HG03432 (cell line): ENCODE results near the gene PPFIBP1.
"Not testable (repeated sequence)": the region's sequence is repeated elsewhere in the genome, so short reads cannot be mapped to it uniquely, and the experiment has no call there.

Experiments
- ATAC-seq: cut with Tn5 transposase; IDR thresholded peaks from one replicate; pipeline ENCODE4 v1.9.1; 2021; ENCODE audit warnings: mild to moderate bottlenecking, moderate library complexity; ENCODE audit not compliant: unreplicated experiment

Gene PPFIBP1

DNA sequence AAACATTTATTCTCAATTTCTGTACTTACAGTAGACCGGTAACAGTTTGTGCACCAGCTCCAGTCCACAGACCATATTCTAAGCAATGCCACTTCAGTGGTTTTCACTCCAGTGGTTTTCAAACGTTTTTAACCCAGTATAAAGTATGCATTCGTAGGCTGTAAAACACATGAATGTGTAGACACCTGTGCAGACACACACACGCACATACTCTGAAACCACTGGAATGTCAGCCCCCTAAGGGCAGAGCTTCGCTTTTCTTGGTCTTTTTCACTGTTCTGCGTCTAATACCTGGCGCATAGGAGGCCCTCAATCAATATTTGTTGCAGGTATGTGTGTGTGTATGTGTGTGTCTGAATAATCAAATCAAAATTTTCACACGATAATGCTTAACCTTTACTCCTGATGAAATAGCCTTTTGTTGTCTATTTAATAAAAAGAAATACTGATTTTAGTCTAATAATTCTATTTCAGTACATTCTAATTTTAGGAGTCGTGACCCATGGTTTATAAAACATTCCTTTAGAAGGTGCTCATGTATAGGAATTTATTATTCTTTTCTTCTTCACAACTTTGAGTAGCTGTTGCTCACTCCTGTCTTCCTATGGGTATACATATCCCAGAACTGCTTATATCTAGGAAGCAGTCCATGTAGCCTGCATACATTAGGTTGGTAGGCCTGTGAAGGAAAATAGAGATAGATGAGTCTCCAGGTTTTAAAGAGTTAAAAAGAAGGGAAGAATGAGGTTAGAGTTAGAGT, 98.6 kb downstream of the PPFIBP1 start:
- no peak for ATAC-seq

DNA sequence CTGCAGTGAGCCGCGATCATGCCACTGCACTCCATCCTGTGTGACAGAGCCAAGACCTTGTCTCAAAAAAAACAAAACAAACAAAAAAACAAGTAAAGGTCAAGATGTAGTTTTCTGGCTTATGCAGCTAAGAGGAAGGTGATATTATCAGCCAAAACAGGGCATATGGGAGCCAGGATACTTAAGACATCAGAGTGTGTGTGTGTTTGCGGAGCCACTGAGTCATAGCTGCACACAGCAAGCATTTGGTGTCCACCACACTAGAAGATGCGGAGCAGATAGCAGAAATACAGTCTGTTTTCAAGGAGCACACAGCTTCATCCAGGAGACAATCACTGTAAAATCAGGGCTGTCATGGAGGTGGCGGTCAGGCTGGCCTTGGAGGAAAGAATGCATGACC, 99.6 kb downstream of the PPFIBP1 start:
- no peak for ATAC-seq

DNA sequence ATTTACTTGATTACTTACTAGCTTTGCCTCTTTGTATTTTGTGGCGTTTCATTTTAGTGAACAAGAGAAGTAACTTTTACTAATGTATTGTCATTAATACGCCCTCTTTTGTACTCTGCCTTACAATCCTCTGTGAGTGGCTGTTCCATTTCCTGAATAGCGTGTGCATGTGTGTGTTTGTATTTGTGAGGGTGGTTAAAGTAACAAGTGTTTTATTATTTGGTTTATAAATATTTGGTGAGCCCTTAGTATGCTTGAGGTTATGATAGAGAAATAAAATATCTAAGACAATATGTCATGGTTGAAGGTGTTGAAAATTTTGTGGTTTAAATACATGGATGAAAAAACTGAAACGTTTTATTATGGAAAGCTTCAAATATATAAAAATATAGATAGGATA, 100.6 kb downstream of the PPFIBP1 start:
- no peak for ATAC-seq

DNA sequence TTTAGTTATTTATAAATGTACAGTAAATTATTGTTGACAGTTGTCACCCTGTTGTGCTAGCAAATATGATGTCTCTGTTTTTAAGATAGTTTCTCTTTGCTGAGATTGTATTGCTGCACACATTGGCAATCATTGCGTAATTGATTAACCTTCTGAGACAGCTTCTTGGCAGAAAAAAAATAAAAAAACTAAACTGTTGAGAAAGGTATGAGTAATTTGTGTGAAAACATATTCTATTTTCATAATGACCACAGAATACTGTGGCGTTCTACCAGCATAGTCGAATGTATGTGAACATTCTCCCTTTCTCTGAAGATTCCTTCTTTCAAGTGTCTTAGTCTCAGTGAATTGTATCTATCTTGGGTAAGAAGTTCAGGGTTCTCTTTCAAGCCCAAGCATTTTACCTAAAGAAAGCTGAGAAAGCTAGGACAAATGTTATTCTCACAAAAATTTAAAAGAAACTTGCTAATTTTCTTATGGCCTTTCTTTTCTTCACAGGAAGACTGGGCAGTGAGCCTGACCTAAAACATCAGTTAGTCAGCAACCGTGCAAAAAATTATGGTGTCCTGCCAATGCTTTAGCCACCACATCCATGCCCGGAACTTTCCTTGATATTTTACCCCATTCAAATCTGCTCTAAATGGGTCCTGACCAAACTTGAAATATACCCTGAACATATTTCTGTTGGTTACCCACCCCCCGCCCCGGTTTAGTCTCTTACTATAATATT, 103.3 kb downstream of the PPFIBP1 start:
- ATAC-seq = peak; percentile 84

DNA sequence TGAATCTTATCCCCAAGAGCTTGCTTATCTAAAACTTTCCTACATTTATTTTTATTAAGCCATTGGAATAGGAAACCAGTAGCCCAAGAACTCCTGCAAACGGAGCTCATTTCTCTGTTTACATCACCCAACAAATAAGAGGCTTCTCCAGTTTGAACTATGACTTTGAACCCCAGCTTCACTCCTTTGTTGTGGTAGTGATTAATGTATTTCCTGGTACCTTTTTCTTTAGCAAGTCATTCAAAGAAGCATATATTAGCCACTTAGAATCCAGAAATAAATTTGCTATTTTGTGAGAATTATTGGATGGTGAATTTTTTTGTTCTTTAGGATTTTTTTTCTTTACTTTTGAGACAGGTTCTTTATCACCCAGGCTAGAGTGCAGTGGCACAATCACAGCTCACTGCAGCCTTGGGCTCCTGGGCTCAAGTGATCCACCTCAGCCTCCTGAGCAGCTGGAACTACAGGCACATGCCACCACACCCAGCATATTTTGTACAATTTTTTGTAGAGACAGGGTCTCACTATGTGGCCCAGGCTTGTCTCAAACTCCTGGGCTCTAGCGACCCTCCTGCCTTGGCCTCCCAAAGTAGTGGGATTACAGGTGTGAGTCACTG, 104.0 kb downstream of the PPFIBP1 start:
- ATAC-seq = not testable (repeated sequence)

DNA sequence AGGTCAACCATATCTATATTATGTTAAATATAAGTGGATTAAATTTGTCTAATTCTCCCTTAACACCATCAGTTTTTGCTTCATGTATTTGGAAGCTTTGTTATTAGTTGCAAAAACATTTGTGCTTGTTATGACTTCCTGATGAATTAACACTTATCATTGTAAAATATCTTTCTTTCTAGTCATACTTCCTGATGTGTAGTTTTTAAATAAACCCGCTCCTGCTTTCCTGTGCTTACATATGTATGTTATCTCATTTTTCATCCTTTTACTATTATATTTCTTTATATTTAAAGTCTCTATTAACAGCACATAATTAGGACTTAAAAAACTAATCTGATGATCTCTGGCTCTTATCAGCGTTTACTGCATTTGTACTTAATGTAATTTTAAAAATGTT, 106.2 kb downstream of the PPFIBP1 start:
- not testable (repeated sequence) for ATAC-seq

DNA sequence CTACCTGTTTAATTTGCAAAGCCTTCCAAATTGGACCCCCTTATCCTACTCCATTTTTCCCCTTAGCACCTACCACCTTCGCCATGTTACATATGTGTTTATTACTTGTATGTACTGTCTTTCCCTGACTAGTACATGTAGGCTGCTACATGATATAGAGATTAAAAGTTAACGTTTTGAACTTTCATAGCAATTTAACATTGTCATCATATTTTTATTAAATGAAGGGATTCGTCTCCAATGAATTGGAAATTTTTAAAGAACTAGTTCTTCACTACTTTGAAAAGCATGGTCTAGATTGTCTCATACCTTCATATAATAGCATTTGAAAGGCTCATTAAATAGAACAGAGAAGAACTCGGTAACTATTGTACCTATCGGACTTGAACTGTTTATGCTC, 107.4 kb downstream of the PPFIBP1 start:
- ATAC-seq = no peak

DNA sequence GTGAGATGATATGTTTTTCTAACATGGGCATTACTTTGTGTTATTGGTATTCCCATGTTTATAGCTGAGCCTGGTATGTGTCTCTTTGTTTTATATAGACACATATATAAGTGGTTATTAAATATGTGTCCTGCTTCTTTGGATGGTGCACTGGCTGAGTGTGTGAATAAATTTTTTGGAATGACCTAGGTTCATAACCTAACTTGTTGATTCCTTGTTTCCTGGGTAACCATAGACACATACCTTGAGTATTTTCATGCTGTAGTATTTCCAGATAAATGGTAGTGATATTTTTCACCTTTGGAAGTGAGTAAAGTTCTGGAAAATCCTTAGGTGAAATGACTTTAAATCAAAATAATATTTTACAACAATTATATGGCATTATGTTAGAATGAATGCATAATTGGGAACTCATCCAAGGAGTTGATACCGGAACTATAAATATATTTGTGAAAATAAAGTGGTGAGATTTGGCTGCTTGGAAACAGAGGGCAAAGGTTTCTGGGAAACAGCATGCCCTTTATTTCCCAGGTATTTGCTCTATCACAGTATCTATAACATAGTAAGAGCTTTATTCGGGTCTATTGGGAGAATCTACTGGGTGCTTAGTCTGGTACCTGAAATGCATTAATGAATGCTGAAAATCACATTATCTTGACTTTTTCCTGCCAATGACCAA, 107.9 kb downstream of the PPFIBP1 start:
- ATAC-seq = no peak

DNA sequence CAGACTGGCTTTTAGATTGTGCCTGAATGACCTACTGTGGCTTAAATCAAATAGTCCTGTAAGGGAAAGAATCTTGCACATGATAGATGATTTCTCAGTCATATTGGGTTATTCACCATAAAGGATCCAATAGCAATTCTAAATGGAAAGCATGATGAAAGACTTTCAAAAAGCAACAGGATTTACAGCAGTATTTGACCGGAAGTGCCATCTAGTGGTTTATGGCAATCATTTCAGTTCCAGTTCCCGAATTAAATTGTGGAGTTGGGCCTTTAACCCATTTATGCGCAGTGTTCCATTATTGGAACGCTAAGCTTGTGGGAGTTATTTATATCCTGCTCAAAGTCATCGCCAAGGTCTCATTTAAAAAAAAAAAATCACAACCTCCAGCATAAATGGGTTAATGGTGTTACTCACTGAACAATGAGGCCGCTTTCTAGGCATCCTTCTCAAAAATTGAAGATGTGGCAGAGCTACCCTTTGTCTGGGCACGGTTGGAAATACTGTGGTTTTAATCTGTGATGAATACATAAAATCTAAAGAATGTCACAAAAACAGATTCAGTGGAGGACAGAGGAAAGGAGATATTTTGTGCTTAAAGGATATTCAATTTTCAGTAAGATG, 111.5 kb downstream of the PPFIBP1 start:
- ATAC-seq = no peak

DNA sequence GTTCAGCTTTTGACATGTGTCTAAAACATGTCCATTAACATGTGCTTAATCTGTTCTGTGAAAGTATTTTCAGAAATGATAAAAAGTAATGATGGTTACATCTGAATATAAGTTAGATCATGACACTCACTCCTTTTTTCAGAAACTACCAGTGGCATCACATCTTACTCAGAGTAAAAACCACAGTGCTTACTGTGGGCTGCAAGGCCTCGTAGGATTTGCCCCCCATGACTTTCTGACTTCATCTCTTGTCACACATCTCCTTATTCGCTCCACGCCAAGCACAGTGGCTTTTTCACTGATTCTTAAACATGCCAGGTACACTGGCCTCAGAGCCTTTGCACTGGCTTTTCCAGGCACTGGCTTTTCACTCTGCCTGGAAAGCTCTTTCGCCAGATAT, 112.6 kb downstream of the PPFIBP1 start:
- ATAC-seq = not testable (repeated sequence)

DNA sequence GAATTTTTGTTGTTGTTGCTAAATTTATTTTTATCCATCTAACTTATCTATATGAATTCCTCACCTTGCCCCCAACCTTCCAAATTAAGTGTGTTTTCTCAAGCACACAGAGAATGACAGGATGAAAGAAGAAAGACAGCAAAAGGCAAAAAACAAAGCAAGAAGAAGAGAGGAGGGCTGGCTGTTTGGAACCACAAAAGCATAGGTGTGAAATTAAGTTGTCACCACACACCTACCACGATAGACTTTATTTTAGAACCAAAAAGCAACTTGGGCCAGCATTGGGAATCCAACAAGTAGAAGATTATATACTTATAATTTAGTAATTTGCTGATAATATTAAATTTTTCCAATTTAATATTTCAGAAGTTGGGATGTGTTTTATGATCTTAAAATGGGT, 113.5 kb downstream of the PPFIBP1 start:
- ATAC-seq = no peak

DNA sequence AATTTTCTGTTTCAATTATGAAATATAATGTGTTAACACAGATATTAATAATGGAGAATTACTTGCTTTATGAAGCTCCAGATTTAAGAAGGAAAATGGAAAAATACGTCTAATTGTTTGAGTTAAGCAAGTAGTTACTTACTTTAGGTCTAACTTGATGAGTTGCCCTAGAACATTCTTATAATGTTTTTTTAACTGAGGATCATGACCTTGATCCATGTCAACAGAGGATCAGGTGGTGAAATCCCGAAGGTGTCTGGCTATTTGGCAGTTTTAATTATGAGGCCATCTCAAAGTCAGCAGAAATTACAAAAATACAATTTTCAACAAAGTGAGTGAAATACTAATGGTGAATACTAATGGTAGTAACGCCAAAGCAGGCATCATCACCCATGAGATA, 115.3 kb downstream of the PPFIBP1 start:
- no peak for ATAC-seq

DNA sequence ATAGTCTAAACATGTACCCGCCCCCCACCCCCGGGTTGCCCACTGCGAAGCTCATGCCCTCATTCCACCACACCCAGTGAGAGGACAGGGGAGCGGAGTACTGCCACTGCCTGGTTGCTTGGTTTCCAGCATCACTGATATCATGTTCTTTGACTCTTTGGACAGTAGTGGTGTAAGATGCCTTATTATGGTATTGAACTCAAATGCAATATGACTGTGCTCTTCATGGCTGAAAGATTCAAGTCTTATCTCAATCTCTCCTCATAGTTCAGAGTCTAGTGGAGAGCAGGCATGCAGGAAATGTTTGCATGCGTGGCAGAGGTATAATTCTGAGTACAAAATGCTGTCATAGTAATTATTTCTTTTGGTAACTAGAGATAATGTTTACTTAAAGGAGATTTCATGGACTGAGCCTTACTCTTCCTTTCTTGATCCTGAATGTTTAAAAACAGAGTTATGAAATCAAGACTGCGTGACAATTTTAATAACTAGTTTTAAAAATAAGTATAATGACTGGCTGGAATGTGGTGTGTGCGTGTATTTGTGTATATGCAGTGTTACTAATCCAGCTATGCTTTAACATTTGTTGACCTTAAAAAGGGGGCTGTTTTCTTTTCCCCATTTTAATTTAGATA, 116.7 kb downstream of the PPFIBP1 start:
- ATAC-seq = not testable (repeated sequence)

DNA sequence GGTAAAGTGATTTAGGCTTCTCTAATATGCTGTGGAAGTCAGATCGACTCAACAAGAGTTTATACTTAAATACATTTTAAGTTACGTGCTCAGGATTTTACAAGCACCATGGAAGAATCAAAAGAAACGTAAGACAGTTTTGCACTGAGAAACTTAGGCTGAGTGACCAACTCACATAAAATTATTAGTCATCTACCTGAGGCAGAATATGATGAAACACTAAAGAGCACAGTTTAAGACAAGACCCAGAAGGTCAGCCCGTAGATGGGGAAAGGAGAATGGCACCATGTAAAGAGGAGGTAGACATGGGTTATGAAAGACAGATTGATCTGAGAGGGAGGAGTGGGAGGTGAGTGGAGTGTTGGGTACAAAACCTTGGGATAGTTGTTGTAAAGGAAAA, 118.4 kb downstream of the PPFIBP1 start:
- not testable (repeated sequence) for ATAC-seq

DNA sequence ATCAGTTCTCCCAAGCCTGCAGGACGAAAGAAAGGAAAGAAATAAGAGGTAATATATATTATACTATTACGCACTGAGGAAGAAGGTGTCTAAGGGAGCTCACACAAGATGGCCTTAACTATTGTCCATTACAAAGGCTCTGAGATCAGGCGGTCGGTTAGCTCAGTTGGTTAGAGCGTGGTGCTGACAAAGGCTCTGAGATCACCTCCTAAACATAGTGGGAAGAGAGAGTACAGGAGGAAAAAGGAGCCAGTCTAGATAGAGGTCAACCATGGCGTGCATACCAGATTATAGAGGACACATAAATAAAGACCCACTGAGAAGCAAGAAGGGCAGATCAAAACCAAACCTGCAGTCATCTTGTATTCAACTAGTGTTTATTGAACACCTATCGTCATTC, 118.9 kb downstream of the PPFIBP1 start:
- ATAC-seq = not testable (repeated sequence)

DNA sequence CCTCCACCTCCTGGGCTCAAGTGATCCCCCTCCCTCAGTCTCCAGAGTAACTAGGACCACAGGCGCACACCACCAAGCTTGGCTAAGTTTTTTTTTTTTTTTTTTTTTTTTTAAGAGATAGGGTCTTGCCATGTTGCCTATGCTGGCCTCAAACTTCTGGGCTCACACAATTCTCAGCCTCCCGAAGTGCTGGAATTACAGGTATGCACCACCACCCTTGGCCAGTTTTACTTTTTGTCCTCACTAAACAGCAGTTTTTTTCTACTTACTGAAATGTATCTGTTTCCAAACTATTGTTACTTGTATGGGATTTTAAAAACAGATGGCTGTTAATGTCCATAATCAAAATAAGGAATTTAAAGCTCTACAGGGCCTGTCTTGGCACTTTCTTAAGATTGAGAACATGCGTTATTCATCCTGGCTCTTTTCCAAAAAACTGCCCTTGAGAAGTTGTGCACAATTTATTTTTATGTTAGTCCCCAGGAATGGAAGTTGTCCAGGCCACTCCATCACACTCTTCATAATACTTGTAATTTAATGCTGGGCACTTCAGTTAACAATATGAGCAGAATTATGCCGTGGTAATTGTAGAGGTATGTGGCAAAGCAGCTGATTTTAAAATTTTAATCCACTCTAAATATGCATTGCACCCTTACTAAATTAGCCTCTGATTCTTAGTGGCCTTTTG, 120.3 kb downstream of the PPFIBP1 start:
- no peak for ATAC-seq

DNA sequence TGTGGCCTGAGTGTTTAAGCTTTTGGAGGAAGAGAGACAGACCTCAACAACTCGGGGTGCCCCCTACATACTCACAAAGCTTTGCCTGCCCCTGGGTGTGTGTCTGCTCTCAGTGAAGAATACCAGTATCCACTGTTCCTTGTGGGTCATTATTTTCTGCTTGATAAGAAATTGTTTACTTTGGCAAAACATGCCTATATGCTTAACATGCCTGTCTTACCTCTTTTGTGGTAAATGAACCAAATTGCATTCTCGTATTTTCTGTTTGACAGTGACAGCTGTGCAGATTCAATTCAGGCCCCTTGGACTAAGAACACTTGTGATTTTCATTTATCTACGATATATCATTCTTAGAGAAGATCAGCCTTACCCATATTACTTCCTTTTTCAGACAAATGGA, 121.7 kb downstream of the PPFIBP1 start:
- ATAC-seq = no peak

DNA sequence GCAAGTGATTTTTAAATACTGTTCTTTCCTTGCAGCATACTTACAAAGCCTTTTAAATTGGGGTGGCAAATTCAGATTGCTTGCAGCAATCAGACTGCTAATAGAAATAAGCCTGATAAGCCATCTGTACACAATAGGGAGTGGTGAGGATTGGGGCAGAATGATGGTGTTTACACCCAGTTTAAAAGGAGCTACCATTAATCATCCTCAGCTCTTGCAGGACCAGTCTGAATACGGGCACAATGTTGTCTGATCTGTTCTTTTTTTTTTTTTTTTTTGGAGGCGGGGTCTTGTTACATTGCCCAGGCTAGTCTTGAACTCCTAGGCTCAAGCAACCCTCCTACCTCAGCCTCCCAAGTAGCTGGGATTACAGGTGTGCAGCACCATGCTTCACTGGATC, 122.1 kb downstream of the PPFIBP1 start:
- ATAC-seq = no peak

DNA sequence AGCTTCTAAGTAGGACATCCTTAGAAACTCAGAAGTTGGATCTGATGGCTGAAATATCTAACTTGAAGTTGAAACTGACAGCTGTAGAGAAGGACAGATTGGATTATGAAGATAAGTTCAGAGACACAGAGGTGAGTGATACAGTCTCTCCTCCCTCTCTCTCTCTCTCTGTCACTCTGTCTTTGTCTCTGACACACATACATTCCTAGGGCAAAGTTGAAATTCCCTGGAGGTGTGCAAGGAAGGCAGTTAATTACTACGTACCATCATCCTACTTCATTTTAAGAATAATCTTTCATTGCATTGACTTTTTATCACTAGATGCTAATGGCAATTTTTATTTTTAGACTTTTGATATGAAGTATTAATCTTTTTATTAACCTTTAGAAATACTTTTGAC, 126.0 kb downstream of the PPFIBP1 start:
- no peak for ATAC-seq

DNA sequence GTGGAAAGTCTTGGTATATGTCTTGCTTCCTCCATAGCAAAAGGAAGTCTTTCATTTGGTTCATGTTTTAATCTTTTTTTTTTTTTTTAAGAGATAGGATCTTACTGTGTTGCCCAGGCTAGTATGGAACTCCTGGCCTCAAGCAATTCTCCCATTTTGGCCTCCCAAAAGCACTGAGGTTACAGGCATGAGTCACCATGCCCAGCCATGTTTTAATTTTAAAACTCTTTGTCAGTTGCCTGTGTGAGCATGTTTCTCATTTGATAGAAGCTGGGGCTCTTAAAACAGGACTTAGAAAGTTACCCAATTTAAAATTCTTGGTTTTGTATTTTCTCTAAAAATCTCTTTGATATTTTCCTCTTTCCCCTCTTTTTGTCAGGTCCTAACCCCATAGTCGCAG, 127.2 kb downstream of the PPFIBP1 start:
- no peak for ATAC-seq
